PC-3 (cell line): ENCODE results near the gene HES2. TPM values are rescaled to one million over a fixed set of nuclear protein-coding genes. Genes with fewer than 3 reads are reported as not detected.

Experiments used
- ATAC-seq: fragments of 200-7000 bp; cut with Tn5 transposase; 2 replicates; pipeline ENCODE4 v1.9.1; 2020; ENCODE audit warnings: mild to moderate bottlenecking, moderate library complexity
- BruUV-seq: library from RNA; stranded (reverse); fragments of 400-500 nt; replicated peaks from 2 replicates; lab custom pipeline; 2021; lab: Mats Ljungman, UMichigan
- CTCF ChIA-PET: fragments of 300-600 bp; sonication (Branson Sonifier 250); formaldehyde crosslinking; loops from one replicate; lab custom pipeline; 2022; ENCODE audit warnings: antibody characterized with exemption; lab: Charles Lee
- POLR2A ChIA-PET: fragments of 300-600 bp; sonication (Branson Sonifier 250); formaldehyde crosslinking; loops from one replicate; lab custom pipeline; 2022; ENCODE audit warnings: antibody characterized with exemption; ENCODE audit not compliant: unreplicated experiment; lab: Charles Lee
- DNase-seq: peaks from one replicate; pipeline ENCODE4 v3.0.0-alpha.2; 2015
- H2AFZ ChIP-seq: fragments of 300-600 bp; sonication (generic); 2 replicates; pipeline ENCODE4 v1.6.0; 2016; ENCODE audit warnings: antibody characterized with exemption, low read length
- H3F3A ChIP-seq: fragments of 300-600 bp; sonication (generic); one replicate; pipeline ENCODE4 v1.6.0; 2017; ENCODE audit warnings: antibody characterized with exemption, low read length, control low read depth, mild to moderate bottlenecking; ENCODE audit not compliant: unreplicated experiment
- H3K27ac ChIP-seq: fragments of 300-600 bp; sonication (generic); 2 replicates; pipeline ENCODE4 v1.5.1; 2016; ENCODE audit warnings: mild to moderate bottlenecking, low read length
- H3K27me3 ChIP-seq: fragments of 300-600 bp; sonication (generic); 2 replicates; pipeline ENCODE4 v1.6.1; 2016; ENCODE audit warnings: low read length, mixed read lengths
- H3K36me3 ChIP-seq: fragments of 300-600 bp; sonication (generic); 2 replicates; pipeline ENCODE4 v1.6.1; 2016; ENCODE audit warnings: low read depth, mixed run types, low read length, mixed read lengths
- H3K4me1 ChIP-seq: fragments of 300-600 bp; sonication (generic); 2 replicates; pipeline ENCODE4 v1.5.1; 2016; ENCODE audit warnings: low read length; ENCODE audit not compliant: insufficient read depth
- H3K4me2 ChIP-seq: fragments of 300-600 bp; sonication (generic); 2 replicates; pipeline ENCODE4 v1.6.0; 2016; ENCODE audit warnings: low read length
- H3K4me3 ChIP-seq: fragments of 300-600 bp; sonication (generic); 2 replicates; pipeline ENCODE4 v1.5.1; 2016; ENCODE audit warnings: mild to moderate bottlenecking, low read length, mixed read lengths
- H3K79me2 ChIP-seq: fragments of 300-600 bp; sonication (generic); 2 replicates; pipeline ENCODE4 v1.6.1; 2017; ENCODE audit warnings: low read length, mixed read lengths
- H3K9ac ChIP-seq: fragments of 300-600 bp; sonication (generic); 2 replicates; pipeline ENCODE4 v1.6.0; 2016; ENCODE audit warnings: mild to moderate bottlenecking, low read length
- H3K9me2 ChIP-seq: fragments of 300-600 bp; sonication (generic); replicated peaks from 2 replicates; pipeline ENCODE4 v1.6.1; 2016; ENCODE audit warnings: mixed run types, low read length, mixed read lengths
- H3K9me3 ChIP-seq: fragments of 300-600 bp; sonication (generic); 2 replicates; pipeline ENCODE4 v1.6.1; 2016; ENCODE audit warnings: low read length, mixed read lengths
- H4K20me1 ChIP-seq: fragments of 300-600 bp; sonication (generic); 2 replicates; pipeline ENCODE4 v1.6.1; 2016; ENCODE audit warnings: low read length, mixed read lengths
- CTCF ChIP-seq: fragments of 300-600 bp; sonication (generic); conservative IDR thresholded peaks from 2 replicates; pipeline ENCODE4 v1.5.1; 2017; ENCODE audit warnings: antibody characterized with exemption, low read depth, mild to moderate bottlenecking, low read length
- EZH2 ChIP-seq: fragments of 300-600 bp; sonication (generic); IDR thresholded peaks from one replicate; pipeline ENCODE4 v1.6.1; 2017; ENCODE audit warnings: antibody characterized with exemption, mild to moderate bottlenecking, low read length; ENCODE audit not compliant: unreplicated experiment
- EZH2phosphoT487 ChIP-seq: fragments of 300-600 bp; sonication (generic); IDR thresholded peaks from 2 replicates; pipeline ENCODE4 v1.6.1; 2018; ENCODE audit warnings: mild to moderate bottlenecking, antibody characterized with exemption, low read length, borderline replicate concordance
- intact Hi-C: fragments of 100-400 bp; cut with micrococcal nuclease; formaldehyde crosslinking; loops from 2 replicates; pipeline ENCODE4 v1.9.0; 2023
- total RNA-seq: library from RNA; depleted of rRNA; stranded (reverse); fragments of >200 nt; gene quantifications from 2 replicates; pipeline ENCODE4 v1.2.3, GENCODE V29; 2014

The HES2 gene
- total RNA-seq, 1 experiment from 2014 or later = 42.9 TPM

- Histone ChIP-seq H3K4me1 (no peaks in the 10 kb centered on the region), H4K20me1 (no peaks in the 10 kb centered on the region), H3K9me3 (no peaks in the 10 kb centered on the region), H3K36me3 (peaks cover 39% of the 10 kb centered on the region), H3K9ac (no peak overlapping the region), H3K9me2 (no peaks in the 10 kb centered on the region), H2AFZ (no peak overlapping the region), H3K4me2 (no peak overlapping the region), H3K27ac (no peak overlapping the region), H3K27me3 (no peaks in the 10 kb centered on the region), H3K4me3 (no peak overlapping the region), H3F3A (no peaks in the 10 kb centered on the region), H3K79me2 (no peaks in the 10 kb centered on the region)
- no peak for ATAC-seq
- no peak for TF ChIP-seq EZH2
- TF ChIP-seq EZH2phosphoT487 = no peak
- no peak for TF ChIP-seq CTCF
- ChIA-PET CTCF (no interaction called here), POLR2A (no interaction called here)
- no peak for DNase-seq
- no TSS peak for BruUV-seq
- intact Hi-C loops = no loop called here
These were observed 48.3 kb upstream of the HES2 start for GRCh38 chr1:6467744-6468688.

- CTCF ChIA-PET = no interaction called here
- no peaks in the 10 kb centered on the region for H4K20me1 ChIP-seq
- DNase-seq (no peak), ATAC-seq (no peak)
- no peak overlapping the region for H3K4me2 ChIP-seq
- no peak overlapping the region for H2AFZ ChIP-seq
- POLR2A ChIA-PET = no interaction called here
- no peaks in the 10 kb centered on the region for H3K79me2 ChIP-seq
- no peaks in the 10 kb centered on the region for H3F3A ChIP-seq
- H3K9me3 ChIP-seq = no peaks in the 10 kb centered on the region
- intact Hi-C loops = no loop called here
- no peak overlapping the region for H3K9ac ChIP-seq
- no peaks in the 10 kb centered on the region for H3K9me2 ChIP-seq
- no TSS peak for BruUV-seq
- no peak for TF ChIP-seq CTCF
- no peak for TF ChIP-seq EZH2phosphoT487
- TF ChIP-seq EZH2 = no peak
- H3K27me3 ChIP-seq = no peaks in the 10 kb centered on the region
- peaks cover 39% of the 10 kb centered on the region for H3K36me3 ChIP-seq
- no peak overlapping the region for H3K27ac ChIP-seq
- no peak overlapping the region for H3K4me3 ChIP-seq
- no peaks in the 10 kb centered on the region for H3K4me1 ChIP-seq
These were observed 47.5 kb upstream of the HES2 start for GRCh38 chr1:6467224-6467623.

- Histone ChIP-seq H3K9ac (no peak overlapping the region), H3F3A (no peaks in the 10 kb centered on the region), H3K36me3 (peaks cover 41% of the 10 kb centered on the region), H3K4me2 (no peak overlapping the region), H3K27me3 (no peaks in the 10 kb centered on the region), H2AFZ (no peak overlapping the region), H3K4me3 (no peak overlapping the region), H3K4me1 (no peaks in the 10 kb centered on the region), H3K9me2 (no peaks in the 10 kb centered on the region), H4K20me1 (no peaks in the 10 kb centered on the region), H3K9me3 (no peaks in the 10 kb centered on the region), H3K27ac (no peak overlapping the region), H3K79me2 (no peaks in the 10 kb centered on the region)
- ATAC-seq = no peak
- intact Hi-C loops = no loop called here
- ChIA-PET POLR2A (no interaction called here), CTCF (no interaction called here)
- no peak for DNase-seq
- TF ChIP-seq CTCF = no peak
- TF ChIP-seq EZH2phosphoT487 = no peak
- no peak for TF ChIP-seq EZH2
- BruUV-seq = no TSS peak
These were observed 47.0 kb upstream of the HES2 start for GRCh38 chr1:6466751-6467150.
